ENCODE data around the gene SLIT3.

SLIT3 gene

DNA sequence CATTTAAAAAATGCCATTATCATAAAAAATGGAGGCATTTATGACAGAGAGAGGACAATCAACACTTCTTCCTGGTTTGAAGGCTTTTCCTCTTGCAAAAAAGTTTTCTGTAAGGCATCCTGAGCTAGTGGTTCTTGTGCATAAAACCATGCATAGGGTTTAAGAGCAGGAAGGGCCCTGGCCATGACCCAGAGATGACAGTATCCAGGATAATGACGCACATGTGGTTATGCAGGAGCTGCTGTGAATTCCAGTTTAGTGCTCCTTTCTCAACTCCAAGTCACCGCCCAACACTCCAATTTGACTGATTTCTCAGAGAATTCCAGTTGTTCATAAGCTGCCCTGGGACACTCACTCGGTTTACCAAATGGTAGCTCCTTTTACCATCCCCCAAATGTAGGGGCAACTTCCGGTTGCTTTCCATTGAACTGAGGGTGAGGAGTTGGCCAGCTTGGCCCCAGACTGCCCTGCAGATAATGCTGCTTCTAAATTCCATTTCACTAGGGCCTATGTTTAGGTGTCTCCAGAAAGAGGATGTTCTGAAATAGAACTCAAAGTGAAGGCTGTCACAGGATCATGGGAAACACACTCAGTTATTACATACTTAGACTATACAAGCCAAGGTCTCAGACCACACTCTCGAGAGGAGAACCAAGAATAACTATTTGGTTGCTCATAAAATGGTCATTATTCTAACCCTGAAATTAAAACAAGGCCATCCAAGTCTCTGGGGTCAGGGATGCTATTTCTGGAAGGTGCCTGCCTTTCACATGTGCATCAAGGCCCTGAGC is 179.1 kb downstream of the SLIT3 start:
- TF ChIP-seq CTCF (conservative IDR thresholded peaks at IDR 0.05; ENCODE audit: control insufficient read depth, insufficient read depth, low read depth, low read length) = no peak
- peak; percentile 83 for DNase-seq (ENCODE audit: low read depth)
- no peak overlapping the region for H3K4me3 ChIP-seq (ENCODE audit: control insufficient read depth, low read depth, low read length)

- DNase-seq (ENCODE audit: low read depth) = no peak
- H3K4me3 ChIP-seq (ENCODE audit: control insufficient read depth, low read depth, low read length) = no peak overlapping the region
- no peak for TF ChIP-seq CTCF (conservative IDR thresholded peaks at IDR 0.05; ENCODE audit: control insufficient read depth, insufficient read depth, low read depth, low read length)
Measured at GRCh38 chr5:169119288-169120048, 181.5 kb downstream of the SLIT3 start.

- no peak overlapping the region for H3K4me3 ChIP-seq (ENCODE audit: control insufficient read depth, low read depth, low read length)
- TF ChIP-seq CTCF (conservative IDR thresholded peaks at IDR 0.05; ENCODE audit: control insufficient read depth, insufficient read depth, low read depth, low read length) = peak; percentile 14
- DNase-seq (ENCODE audit: low read depth) = peak; percentile 8
Measured at GRCh38 chr5:169116961-169117461, 183.9 kb downstream of the SLIT3 start.

- DNase-seq (ENCODE audit: low read depth) = no peak
Measured at GRCh38 chr5:169115461-169116124, 185.3 kb downstream of the SLIT3 start.

GRCh38 chr5:169114466-169115065 is 186.4 kb downstream of the SLIT3 start:
- H3K4me3 ChIP-seq (ENCODE audit: control insufficient read depth, low read depth, low read length) = no peak overlapping the region
- TF ChIP-seq CTCF (conservative IDR thresholded peaks at IDR 0.05; ENCODE audit: control insufficient read depth, insufficient read depth, low read depth, low read length) = no peak
- DNase-seq (ENCODE audit: low read depth) = no peak

More at GRCh38 chr5:169115461-169116124, 185.3 kb downstream of the SLIT3 start:
- no peak overlapping the region for H3K4me3 ChIP-seq (ENCODE audit: control insufficient read depth, low read depth, low read length)
- no peak for TF ChIP-seq CTCF (conservative IDR thresholded peaks at IDR 0.05; ENCODE audit: control insufficient read depth, insufficient read depth, low read depth, low read length)

DNA sequence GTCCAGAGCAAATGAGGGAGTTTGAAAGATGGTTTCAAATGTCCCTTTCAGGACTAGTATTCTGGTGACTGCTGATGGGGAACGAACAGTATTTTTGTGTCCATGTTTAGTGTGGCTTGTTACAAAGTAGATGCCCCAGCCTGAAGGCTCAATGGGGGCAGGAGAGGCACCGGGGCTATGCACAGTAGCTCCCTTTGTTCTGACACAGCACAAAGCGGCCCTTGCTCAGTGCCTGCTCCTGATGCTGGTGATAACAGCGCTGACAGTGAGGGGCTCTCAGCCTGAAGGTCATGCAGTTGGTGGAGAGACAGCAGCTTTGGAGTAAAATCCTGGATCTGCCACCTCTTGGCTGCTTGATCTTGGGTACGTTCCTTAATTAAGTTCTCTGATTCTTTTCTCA is 188.9 kb downstream of the SLIT3 start:
- H3K4me3 ChIP-seq (ENCODE audit: control insufficient read depth, low read depth, low read length) = no peak overlapping the region
- no peak for DNase-seq (ENCODE audit: low read depth)
- TF ChIP-seq CTCF (conservative IDR thresholded peaks at IDR 0.05; ENCODE audit: control insufficient read depth, insufficient read depth, low read depth, low read length) = no peak
